MM.1S (cell line): Measurements from ENCODE around the gene FAM117A.

Source experiments
- EZH2 ChIP-seq: fragments of 300-600 bp; sonication (generic); optimal IDR thresholded peaks from 2 replicates; pipeline ENCODE3; 2017; ENCODE audit warnings: low read depth, mild to moderate bottlenecking, antibody characterized with exemption, low read length, mixed read lengths
- TF ChIP-seq, protein P1 (sequence below): fragments of 300-600 bp; sonication (generic); IDR thresholded peaks from 2 replicates; pipeline ENCODE4 v1.5.1; 2016; ENCODE audit warnings: antibody characterized with exemption, low read length, mixed read lengths

DNA sequence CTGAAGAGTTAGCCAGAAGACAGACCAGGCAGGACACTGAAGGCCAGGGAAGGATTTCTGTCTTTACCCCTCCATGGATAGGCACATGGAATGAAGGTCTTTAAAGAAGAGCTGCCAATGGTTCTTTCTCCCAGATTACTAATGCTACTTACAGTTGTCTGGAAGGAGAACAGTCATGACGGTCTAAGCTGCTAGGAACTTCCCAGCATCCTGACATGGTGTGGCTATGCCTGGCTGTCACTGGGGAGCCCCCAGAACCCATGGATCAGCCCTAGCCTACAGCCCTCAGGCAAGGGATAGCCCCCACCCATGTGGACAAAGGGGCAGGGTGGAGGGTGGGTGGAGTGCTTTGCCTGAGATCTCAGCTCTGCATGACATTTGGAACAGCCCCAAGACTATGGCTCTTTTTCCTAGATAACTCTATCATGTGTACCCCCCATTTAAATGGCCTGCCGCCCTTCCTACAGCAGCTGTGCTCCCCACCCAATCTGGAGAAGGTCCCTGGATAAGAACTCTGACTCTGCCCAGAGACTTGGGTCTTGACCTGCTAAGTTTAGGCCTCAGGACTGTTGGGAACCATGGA lies 15.3 kb upstream of the FAM117A start:
- TF ChIP-seq, protein P1, sequence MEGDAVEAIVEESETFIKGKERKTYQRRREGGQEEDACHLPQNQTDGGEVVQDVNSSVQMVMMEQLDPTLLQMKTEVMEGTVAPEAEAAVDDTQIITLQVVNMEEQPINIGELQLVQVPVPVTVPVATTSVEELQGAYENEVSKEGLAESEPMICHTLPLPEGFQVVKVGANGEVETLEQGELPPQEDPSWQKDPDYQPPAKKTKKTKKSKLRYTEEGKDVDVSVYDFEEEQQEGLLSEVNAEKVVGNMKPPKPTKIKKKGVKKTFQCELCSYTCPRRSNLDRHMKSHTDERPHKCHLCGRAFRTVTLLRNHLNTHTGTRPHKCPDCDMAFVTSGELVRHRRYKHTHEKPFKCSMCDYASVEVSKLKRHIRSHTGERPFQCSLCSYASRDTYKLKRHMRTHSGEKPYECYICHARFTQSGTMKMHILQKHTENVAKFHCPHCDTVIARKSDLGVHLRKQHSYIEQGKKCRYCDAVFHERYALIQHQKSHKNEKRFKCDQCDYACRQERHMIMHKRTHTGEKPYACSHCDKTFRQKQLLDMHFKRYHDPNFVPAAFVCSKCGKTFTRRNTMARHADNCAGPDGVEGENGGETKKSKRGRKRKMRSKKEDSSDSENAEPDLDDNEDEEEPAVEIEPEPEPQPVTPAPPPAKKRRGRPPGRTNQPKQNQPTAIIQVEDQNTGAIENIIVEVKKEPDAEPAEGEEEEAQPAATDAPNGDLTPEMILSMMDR = no peak
- TF ChIP-seq EZH2 = no peak
